ENCODE measurements around the gene SMTNL2.
A peak's percentile ranks its signal among the peaks of the same experiment; 100 is the strongest.
"Not testable (repeated sequence)": the region's sequence is repeated elsewhere in the genome, so short reads cannot be mapped to it uniquely, and the experiment has no call there.

Gene SMTNL2

GRCh38 chr17:4638766-4639165 lies 54.4 kb downstream of the SMTNL2 start:
- DNase-seq = not testable (repeated sequence)

- DNase-seq = peak; percentile 40
Measured at GRCh38 chr17:4639301-4640059, 55.2 kb downstream of the SMTNL2 start.

GRCh38 chr17:4640569-4641188 lies 56.4 kb downstream of the SMTNL2 start:
- not testable (repeated sequence) for DNase-seq

DNA sequence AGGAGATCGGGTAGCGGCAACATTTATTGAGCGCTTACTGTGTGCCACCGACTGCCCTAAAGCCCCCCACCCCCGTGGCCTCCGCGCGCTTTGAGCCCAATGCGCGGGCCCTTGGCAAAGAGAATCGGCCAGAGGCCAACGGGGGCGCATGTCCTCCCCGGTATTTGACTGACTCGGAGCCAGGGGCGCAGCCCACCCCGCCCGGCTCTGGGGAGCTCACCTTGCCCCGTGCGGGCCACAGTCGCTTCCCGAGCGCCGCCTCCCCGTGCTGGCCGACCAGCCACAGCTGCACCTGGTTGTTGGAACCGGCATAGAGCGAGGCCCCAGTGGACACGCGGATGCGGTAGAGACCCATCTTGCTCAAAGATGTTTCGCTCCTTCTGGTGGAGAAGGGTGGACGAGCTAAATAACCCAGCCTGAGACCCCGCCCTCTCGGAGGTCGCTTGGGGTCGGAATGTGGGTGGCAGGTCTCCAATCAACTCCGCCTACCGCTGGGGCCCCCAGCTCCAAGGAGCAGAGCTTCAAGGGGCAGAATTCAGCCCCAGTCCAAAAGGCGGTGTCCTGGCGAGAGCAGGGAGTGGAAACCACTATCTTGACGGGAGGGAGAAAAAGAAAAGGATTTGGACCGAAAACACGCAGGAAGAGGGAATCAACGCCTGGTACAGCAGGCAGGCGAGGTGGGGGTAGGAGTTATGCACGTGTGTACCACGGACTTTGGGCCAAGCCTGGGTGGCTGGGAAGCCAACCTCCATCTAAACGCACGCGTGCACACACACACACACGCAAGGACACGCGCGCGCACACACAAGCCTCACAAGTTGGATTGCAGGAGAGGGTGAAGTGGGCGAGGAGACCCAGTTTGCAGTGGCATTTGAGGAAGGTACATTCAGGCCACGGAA lies 57.2 kb downstream of the SMTNL2 start, which contains the start of gene ALOX15:
Gene ALOX15, minus strand, starts transcription at position 382 of the 899 bp plus-strand sequence. Its CDS starts 27 bp downstream, at position 355.
- DNase-seq = no peak

DNA sequence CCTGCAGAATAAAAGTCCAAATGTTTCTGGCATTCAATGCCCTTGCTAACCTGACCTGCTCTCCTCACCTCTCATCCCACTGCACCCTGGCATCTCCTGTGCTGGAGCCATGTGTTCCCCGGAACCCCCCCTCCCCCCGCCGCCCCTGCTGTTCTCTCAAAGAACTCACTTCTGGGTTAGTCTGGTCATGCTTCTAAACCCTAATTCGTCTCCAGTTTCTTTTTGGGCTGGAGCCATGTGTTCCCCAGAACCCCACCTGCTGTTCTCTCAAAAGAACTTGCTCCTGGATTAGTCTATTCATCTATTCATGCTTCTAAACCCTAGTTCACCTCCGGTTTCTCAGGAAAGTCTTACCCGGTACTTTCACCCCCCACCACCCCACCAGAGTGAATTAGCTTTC lies 58.0 kb downstream of the SMTNL2 start:
- DNase-seq = no peak

DNA sequence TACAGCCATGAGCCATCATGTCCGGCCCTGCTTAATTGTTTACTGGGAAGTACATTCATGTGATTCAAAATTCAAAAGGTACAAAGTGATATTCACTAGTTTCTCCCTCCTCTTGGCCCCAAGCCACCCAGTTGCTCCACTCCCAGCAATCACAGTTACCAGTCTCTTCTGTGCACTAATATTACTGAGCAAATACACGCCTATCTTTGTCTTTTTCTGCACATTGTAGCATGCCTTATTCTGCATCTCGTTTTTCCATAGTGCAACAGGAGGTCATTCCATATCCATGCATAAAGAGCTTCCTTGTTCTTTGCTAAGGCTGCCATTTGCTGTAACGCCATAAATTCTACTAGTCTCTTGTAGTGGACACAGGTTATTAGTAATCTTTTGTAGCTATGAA lies 59.3 kb downstream of the SMTNL2 start:
- no peak for DNase-seq

DNA sequence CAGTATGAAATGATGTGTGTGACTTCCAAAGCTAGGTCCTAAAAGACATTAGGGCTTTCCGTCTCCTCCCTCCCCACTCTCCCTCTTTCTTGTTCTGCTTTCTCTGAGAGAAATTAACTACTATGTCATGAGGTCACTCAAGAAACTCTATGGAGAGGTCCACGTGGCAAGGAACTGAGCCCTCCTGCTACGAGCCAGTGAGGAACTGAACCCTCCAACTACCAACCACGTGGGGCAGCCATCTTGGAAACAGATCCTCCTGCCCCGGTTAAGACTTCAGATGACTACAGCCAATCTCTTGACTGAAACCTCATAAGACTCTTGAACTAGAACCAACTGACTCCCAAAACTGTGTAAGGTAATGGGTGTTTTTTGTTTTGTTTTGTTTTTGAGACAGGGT lies 61.3 kb downstream of the SMTNL2 start:
- DNase-seq = peak; percentile 84

DNA sequence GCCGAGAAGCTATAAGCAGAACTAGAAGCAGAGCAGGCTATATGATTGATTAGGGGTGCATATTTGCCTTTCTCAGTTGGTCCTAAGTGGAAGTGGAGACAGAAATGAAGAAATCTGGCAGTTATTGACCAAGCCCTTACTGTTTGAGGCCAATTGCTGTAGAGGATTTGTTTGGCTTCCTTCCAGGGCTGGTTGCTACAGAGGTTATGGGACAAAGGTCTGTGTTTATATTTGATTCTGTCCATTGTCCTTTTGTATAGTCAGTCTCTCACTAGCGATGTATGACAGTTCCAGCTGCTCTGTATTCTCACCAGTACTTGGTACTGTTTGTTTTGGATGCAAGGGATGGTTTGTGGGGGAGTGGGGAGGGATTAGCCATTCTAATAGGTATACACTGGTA lies 64.4 kb downstream of the SMTNL2 start:
- DNase-seq = peak; percentile 25

DNA sequence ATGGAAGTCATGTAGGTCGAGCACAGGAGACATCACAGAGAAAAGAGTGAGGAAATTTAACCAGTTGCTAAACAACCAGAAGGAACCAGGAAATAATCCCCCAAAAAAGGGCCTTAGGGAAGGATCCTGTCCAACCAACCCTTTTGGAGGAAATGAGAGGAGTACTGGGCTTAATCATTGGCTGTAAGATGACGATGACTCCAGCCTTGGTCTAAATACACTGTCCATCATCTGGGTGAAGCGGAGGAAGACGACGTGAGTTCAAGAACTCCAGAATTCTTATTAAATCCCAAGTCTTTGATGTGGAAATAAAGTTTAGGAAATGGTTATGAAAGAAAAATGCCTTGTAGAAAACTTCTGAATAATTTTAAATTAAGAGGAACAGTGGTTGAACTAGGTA lies 68.7 kb downstream of the SMTNL2 start:
- DNase-seq = no peak

DNA sequence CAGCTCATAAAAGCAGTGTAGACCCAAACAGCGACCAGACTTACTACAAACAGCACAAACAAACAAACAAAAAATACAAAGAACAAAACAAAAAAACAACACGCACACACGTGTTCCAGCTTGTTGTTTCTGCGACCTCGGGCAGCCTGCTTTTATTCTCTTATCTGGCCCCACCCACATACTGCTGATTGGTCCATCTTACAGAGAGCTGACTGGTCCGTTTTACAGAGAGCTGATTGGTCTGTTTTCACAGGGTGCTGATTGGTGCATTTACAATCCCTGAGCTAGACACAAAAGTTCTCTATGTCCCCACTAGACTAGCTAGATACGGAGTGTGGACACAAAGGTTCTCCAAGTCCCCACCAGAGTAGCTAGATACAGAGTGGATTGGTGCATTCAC lies 71.6 kb downstream of the SMTNL2 start:
- not testable (repeated sequence) for DNase-seq

GRCh38 chr17:4657678-4658077 lies 73.3 kb downstream of the SMTNL2 start:
- DNase-seq = no peak

All from suppressor macrophage treated with lipopolysaccharide for 4 hours (primary cell).